Adrenal gland (tissue), 5 donors: ENCODE measurements around the gene ERICH2.

Source experiments
- POLR2A ChIP-seq, 2 donors: fragments of 450-650 bp; IDR thresholded peaks; one replicate each; pipeline ENCODE4 v1.6.1; 2017; ENCODE audit warnings: antibody characterized with exemption in 2 of 2, mild to moderate bottlenecking in 2 of 2, moderate library complexity in 1 of 2
- TF ChIP-seq, protein P1 (sequence below), 6 experiments: fragments of 450-650 bp in 4 of 6; fragments of 200-600 bp in 2 of 6; sonication (generic) in 1 of 6; IDR thresholded peaks; 1 replicate in 5 of 6; 2 replicates in 1 of 6; pipeline versions ENCODE4 v1.5.1 to v1.8.0; 2016 to 2021; ENCODE audit warnings: antibody characterized with exemption in 6 of 6, mild to moderate bottlenecking in 2 of 6, moderate library complexity in 1 of 6
- donor health status: DM: no; HTN: no; CAD: no.

DNA sequence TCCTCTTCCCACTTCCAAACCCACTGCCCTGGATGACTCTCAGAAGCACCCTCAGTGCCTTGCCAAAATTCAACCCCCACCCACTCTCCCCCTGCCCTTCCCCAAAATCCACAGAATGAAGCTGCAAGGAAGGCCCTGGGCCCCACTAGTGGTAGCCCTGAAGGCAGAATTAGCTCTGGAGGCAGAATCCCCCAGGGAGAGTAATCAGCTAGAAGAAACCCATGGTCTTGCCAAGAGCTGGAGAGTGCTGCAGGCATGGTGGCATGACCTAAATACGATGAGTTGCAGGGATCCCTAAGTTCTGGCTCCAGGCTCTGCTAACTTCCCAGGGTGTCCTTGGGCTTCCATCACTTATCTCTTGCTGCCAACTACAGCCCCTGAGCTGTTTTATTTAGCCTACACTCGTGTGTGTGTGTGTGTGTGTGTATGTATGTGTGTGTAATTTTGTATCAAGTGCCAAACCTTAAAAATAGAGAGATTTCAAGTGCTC is 54.4 kb downstream of the ERICH2 start:
- TF ChIP-seq, protein P1, sequence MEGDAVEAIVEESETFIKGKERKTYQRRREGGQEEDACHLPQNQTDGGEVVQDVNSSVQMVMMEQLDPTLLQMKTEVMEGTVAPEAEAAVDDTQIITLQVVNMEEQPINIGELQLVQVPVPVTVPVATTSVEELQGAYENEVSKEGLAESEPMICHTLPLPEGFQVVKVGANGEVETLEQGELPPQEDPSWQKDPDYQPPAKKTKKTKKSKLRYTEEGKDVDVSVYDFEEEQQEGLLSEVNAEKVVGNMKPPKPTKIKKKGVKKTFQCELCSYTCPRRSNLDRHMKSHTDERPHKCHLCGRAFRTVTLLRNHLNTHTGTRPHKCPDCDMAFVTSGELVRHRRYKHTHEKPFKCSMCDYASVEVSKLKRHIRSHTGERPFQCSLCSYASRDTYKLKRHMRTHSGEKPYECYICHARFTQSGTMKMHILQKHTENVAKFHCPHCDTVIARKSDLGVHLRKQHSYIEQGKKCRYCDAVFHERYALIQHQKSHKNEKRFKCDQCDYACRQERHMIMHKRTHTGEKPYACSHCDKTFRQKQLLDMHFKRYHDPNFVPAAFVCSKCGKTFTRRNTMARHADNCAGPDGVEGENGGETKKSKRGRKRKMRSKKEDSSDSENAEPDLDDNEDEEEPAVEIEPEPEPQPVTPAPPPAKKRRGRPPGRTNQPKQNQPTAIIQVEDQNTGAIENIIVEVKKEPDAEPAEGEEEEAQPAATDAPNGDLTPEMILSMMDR (IDR thresholded peaks at IDR 0.05) = no peak
- TF ChIP-seq POLR2A (IDR thresholded peaks at IDR 0.05) = no peak
